PC-3 (cell line): ENCODE results near the gene CERK.

Experiments used
- EZH2 ChIP-seq: fragments of 300-600 bp; sonication (generic); IDR thresholded peaks from one replicate; pipeline ENCODE4 v1.6.1; 2017; ENCODE audit warnings: antibody characterized with exemption, mild to moderate bottlenecking, low read length; ENCODE audit not compliant: unreplicated experiment
- EZH2phosphoT487 ChIP-seq: fragments of 300-600 bp; sonication (generic); IDR thresholded peaks from 2 replicates; pipeline ENCODE4 v1.6.1; 2018; ENCODE audit warnings: mild to moderate bottlenecking, antibody characterized with exemption, low read length, borderline replicate concordance
- TF ChIP-seq, protein P1 (sequence below): fragments of 300-600 bp; sonication (generic); conservative IDR thresholded peaks from 2 replicates; pipeline ENCODE4 v1.5.1; 2017; ENCODE audit warnings: antibody characterized with exemption, low read depth, mild to moderate bottlenecking, low read length

- TF ChIP-seq, protein P1, sequence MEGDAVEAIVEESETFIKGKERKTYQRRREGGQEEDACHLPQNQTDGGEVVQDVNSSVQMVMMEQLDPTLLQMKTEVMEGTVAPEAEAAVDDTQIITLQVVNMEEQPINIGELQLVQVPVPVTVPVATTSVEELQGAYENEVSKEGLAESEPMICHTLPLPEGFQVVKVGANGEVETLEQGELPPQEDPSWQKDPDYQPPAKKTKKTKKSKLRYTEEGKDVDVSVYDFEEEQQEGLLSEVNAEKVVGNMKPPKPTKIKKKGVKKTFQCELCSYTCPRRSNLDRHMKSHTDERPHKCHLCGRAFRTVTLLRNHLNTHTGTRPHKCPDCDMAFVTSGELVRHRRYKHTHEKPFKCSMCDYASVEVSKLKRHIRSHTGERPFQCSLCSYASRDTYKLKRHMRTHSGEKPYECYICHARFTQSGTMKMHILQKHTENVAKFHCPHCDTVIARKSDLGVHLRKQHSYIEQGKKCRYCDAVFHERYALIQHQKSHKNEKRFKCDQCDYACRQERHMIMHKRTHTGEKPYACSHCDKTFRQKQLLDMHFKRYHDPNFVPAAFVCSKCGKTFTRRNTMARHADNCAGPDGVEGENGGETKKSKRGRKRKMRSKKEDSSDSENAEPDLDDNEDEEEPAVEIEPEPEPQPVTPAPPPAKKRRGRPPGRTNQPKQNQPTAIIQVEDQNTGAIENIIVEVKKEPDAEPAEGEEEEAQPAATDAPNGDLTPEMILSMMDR, result no peak
- TF ChIP-seq EZH2phosphoT487 (no peak), EZH2 (no peak)
Measured at GRCh38 chr22:46779023-46779422, 41.0 kb upstream of the CERK start.
